SIG-M5 treated with dmso at 0.1 percent for 504 hours (cell line): Measurements from ENCODE around the gene SIPA1L3.
"Not testable (repeated sequence)": the region's sequence is repeated elsewhere in the genome, so short reads cannot be mapped to it uniquely, and the experiment has no call there.

Source experiments
- DNase-seq: peaks from one replicate; lab custom pipeline; 2025; ENCODE audit not compliant: unreplicated experiment; lab: John Stamatoyannopoulos, UW

The SIPA1L3 gene

DNA sequence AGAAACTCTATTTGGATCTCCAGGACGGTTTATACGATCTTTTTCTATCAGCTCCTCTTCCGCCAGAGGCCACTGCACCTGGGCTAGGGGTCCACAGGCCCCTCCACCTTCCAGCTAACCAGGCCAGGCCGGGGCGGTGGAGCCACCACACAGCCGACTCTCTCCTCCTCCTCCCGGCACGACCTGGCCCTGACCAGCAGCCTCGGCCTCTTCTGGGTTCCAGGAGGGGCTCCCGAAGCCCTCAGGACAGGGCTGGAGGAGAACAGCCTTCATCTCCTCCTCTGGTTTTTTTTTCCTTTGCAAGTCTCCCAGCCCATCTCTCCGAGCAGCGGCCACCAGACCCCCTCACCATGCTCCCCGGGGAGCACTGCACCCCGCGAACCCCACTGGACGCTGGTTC, 299.9 kb downstream of the SIPA1L3 start:
- DNase-seq: no peak

DNA sequence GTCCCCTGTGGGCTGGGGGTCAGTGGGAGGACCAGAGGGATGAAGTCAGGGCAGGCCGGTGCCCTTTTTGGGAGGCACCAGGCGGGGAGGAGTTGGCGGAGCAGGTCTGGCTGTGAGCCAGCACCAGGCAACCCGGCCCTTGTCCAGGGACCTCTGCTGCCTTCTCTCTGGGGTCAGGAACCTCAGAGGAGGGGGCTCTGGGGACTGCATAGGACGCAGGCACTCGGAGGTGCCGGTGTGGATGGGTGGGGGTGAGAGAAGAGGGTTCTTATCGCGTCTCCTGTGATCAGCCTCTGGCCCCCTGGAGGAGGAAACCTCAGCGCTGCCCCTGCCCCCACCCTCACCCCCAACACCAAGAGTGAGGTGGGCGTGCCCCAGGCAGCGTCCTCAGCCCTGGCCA, 300.5 kb downstream of the SIPA1L3 start:
- no peak for DNase-seq

DNA sequence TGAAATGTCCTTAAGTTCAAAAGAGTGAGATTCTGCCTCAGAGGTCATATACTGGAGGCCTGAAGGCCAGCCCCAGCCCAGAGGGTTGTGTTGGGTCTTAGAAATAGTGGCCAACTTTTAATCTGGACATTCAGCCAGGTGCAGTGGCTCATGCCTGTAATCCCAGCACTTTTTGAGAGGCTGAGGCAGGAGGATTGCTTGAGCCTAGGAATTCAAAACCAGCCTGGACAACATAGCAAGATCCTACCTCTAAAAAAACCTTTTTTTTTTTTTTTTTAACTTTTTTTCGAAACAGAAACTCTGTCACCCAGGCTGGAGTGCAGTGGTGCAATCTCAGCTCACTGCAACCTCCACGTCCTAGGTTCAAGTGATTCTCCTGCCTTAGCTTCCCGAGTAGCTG, 301.6 kb downstream of the SIPA1L3 start:
- DNase-seq: no peak

GRCh38 chr19:38209152-38209551, 302.1 kb downstream of the SIPA1L3 start:
- DNase-seq: no peak

DNA sequence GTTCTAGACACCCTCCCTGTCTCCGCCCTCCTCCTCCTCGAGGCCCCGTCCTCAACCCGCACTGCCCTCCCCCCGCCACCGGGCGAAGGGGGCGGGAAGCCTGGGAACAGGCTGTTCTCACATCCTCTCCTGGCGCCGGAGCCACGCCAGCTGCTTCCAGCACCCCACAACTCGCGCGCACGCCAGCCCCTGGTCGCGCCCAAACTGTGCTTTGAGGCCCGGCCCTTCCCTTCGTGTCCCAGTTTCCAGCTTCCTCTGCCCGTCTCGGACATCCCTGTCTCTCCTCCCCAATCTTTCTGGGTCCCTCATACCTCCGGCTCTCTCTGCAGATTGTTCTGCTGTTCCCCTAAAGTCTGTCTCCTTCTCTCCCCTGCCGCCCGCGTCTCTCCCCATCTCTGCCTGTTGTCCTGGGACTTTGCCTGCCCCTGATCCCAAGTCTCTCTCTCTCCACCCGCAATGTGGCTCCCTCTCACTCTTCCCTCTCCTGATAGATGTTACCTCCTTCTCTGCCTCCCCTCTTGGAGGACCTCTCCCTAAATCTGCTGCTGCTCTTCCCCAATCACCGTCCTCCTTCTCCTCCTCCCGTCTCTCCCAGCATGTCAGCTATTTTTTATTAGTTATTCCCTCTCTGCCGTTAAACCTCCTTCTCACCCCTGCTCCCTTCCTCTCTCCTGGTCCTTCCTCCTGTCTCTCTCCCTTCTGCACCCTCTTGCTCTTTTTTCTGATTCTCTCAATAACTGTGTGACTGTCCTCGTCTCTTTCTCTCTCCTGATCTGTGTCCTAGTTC, 302.9 kb downstream of the SIPA1L3 start:
- DNase-seq: no peak

GRCh38 chr19:38210458-38210987, 303.5 kb downstream of the SIPA1L3 start:
- no peak for DNase-seq

DNA sequence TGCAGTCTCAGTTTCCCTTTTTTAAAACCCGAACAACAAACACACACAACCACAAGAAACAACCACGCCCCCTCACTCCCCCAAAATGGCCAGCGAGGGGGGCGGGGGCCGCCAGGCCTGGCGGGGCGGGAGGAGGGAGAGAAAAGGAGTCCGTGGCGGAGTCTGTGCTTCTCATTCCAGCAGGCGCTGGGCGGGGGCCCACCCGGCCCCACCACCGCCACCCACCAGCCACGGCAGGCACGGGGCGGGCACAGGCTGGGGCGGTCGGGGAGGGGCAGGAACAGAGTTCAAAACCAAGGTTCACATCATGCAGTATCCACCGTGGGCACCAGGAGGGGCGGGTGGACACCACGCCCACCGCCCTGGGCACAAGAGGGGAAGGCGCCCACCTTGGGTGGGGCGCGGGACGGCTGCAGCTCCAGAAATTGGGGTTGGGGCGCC, 304.2 kb downstream of the SIPA1L3 start:
- no peak for DNase-seq

GRCh38 chr19:38211766-38212165, 304.8 kb downstream of the SIPA1L3 start:
- no peak for DNase-seq

GRCh38 chr19:38213469-38213868, 306.5 kb downstream of the SIPA1L3 start:
- DNase-seq: no peak

DNA sequence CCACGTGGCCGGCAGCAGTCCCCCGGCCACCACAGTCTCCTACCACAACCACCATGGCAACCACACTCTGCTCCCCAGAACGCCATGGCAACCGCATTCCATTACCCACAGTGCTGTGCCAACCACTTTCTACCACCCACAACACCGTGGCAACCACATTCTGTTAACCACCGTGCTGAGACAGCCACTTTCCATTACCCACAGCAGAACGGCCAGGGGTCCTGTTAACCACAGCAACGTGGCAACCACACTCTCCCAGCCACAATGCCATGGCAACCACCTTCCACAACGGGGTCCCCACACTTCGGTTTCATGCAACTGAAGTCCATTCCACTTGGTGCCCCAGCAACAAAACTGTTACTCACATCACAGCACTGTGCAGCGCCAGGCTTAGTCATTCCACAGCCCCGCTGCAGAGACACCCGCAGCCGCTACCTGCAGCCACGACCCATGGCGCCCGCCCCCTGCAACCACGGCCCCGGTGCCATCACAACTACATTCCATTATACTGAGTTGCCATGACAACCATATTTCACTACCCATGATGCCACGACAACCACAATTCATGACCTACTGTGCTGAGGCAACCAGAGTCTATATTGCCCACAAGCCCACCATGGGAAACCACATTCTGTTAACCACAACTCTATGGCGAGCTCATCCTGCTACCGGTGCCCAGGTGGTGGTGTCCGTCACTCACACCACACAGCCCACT, 307.1 kb downstream of the SIPA1L3 start:
- DNase-seq: no peak

DNA sequence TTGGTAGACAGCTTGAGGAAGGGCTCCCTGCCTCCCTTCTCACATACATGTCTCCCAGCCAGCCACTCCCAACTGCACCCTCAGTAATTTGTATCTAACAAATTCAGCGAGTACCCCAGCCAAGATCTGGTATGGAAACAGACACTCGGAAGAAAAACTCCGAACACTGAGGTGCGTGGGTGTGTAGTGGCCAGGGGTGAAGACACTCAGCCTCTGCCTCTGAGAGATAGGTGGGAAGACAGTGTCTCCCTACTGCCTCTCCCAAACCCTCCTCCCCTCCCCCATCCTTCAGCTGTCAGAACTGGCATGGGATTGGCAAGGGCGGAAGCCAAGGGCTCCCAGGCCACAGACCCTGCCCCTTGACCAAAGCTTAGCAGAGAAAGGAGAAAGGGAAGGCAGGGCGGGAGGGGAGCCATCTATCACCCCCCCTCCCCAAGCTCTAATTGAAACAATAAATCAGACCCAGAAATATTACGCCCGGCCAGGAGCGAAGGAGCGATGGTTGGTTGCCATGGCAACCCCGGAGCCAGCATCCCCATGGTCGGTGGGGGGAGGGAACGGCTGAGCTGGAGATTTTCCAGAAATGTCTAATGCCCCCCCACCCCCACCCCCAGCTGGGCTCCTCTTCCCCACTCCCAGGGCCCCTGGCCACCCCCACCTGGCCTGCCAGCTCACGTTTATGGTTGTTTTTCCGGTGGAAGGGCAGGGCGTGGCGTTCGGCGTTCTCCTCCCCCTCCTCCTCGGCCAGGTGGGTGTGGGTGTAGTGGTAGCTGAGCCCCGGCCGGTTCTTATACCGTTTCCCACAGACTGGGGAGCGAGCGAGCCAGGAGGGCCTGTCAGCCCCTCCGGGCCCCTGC, 310.0 kb downstream of the SIPA1L3 start:
- DNase-seq: no peak

GRCh38 chr19:38218204-38218603, 311.2 kb downstream of the SIPA1L3 start:
- DNase-seq: no peak

DNA sequence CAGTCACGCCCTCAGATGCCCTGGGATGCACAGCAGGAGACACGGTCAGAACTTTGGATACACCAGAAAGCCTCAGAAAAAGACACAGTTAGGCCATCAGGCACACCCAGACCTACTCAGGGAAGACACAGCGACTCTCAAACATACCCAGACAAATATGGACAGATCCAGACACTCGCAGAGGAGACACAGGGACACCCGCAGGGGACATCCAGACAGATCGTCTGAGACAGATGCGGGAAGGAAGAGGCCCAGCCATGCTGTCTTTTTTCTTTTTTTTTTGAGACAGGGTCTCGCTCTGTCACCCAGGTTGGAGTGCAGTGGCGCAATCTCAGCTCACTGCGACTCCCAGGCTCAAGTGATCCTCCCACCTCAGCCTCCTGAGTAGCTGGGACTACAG, 312.2 kb downstream of the SIPA1L3 start:
- DNase-seq: no peak

DNA sequence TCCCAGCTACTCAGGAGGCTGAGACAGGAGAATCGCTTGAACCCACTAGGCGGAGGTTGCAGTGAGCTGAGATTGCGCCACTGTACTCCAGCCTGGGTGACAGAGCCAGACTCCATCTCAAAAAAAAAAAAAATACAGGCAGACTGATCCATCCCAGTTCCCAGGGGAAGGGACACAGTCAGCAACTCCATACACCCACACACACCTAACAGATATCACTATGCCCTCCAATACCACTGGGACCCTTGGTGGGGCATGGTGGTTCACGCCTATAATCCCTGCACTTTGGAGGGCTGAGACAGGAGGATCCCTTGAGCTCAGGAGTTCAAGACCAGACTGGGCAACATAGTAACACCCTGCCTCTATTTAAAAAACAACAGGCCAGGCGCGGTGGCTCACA, 314.4 kb downstream of the SIPA1L3 start:
- DNase-seq: no peak

DNA sequence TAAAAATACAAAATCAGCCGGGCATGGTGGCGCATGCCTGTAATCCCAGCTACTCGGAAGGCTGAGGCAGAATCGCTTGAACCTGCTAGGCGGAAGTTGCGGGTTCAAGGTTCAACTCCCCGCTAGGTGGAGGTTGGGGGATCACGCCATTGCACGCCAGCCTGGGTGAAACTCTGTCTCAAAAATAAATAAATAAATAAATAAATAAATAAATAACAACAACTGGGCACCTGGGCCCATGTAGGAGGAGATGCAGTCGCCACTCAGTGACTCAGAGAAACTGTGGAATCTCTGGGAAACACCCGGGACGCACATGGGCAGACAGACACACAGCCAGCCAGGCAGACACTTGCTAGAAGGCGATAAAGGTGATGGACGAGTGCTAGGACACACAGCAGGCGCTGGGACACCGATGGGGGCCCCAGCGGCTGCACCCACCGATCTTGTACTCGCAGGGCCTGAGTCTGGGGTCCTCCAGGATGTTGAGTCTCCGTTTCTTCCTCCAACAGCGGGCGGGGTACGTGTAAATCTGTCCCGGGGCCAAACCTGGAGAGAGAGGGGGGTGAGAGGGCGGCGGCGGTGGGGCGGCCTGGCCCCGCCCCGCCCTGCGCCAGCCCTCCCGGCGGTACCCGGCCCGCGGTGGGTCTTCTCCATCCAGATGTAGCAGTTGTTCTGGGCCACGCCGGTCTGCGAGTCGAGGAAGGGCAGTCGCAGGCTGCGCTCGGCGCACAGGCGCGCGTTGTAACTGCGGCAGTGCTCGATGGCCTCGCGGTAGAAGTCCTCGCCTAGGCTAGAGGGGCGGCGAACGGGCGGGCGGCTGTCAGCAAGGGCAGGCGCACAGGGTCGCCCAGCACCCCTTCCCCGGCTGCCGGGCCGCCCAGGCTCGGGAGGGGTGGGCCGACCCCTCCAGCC, 315.2 kb downstream of the SIPA1L3 start:
- no peak for DNase-seq

DNA sequence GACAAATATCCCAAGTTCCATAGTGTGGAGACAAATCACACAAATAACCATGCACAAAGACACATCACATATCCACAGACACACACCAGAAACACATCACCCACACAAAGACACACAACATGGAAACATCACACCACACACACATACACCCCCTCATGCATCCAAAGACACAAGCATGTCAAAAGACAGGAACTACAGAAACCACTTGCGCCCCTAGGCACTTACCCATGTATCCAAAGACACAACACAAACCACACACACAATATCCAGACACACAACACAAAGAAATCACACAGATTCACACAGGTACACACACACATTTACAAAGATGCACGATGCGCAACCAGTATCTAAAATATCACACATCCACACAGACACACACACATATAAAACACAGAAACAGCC, 316.1 kb downstream of the SIPA1L3 start:
- DNase-seq: no peak

DNA sequence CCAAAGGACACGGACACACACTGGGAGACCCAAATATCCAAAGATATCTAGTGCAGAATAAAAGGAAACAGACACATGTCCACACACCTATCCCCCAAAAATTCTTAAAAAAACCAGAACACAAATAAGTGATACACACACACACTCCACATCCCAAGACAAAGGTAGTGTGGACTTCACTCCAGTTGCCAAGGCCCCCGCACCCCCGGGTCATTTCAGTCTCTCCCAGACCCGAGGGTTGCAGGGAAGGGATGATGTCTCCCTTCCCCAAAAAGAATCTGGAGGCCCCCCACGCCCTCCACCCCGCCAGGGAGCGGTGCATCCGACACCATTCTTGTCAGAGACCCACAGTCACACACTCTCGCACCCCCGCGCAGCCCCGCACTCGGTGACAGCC, 316.6 kb downstream of the SIPA1L3 start:
- no peak for DNase-seq

- DNase-seq: peak; percentile 60
Observed at GRCh38 chr19:38224014-38224862, 317.2 kb downstream of the SIPA1L3 start, which contains the start of gene DPF1. Gene DPF1 (minus strand): TSS chr19:38224222. CDS start chr19:38224142, 80 bp downstream.

GRCh38 chr19:38224863-38225218, 317.8 kb downstream of the SIPA1L3 start:
- DNase-seq: not testable (repeated sequence)
